Glomerular visceral epithelial cell (primary cell): Measurements from ENCODE around the gene TMEM131.

Source experiments
- DNase-seq: peaks from one replicate; pipeline ENCODE4 v3.0.0-alpha.2; 2016; ENCODE audit errors: extremely low spot score

TMEM131 gene

GRCh38 chr2:98020516-98020915 lies 24.8 kb upstream of the TMEM131 start:
- DNase-seq, result no peak

- no peak for DNase-seq
Measured at GRCh38 chr2:98016908-98017670, 21.3 kb upstream of the TMEM131 start.

GRCh38 chr2:98015671-98016070 lies 19.9 kb upstream of the TMEM131 start:
- no peak for DNase-seq

- no peak for DNase-seq
Measured at GRCh38 chr2:98014379-98014778, 18.6 kb upstream of the TMEM131 start.

GRCh38 chr2:98013407-98014042 lies 17.8 kb upstream of the TMEM131 start:
- DNase-seq, result peak; percentile 28

GRCh38 chr2:98012561-98012991 lies 16.8 kb upstream of the TMEM131 start:
- DNase-seq, result no peak

- DNase-seq, result no peak
Measured at GRCh38 chr2:98009887-98010760, 14.4 kb upstream of the TMEM131 start.

GRCh38 chr2:98008415-98008814 lies 12.7 kb upstream of the TMEM131 start:
- no peak for DNase-seq

GRCh38 chr2:98006378-98006777 lies 10.6 kb upstream of the TMEM131 start:
- no peak for DNase-seq

- DNase-seq, result no peak
Measured at GRCh38 chr2:98004613-98005012, 8.9 kb upstream of the TMEM131 start.

GRCh38 chr2:98004047-98004446 lies 8.3 kb upstream of the TMEM131 start:
- DNase-seq, result no peak

- DNase-seq, result no peak
Measured at GRCh38 chr2:97999536-97999935, 3.8 kb upstream of the TMEM131 start.

GRCh38 chr2:97998431-97999005 lies 2.8 kb upstream of the TMEM131 start:
- DNase-seq, result no peak

GRCh38 chr2:97997784-97998392 lies 2.1 kb upstream of the TMEM131 start:
- DNase-seq, result no peak

GRCh38 chr2:97996679-97997078 lies 931 bp upstream of the TMEM131 start:
- DNase-seq, result no peak

- DNase-seq, result peak; percentile 40
Measured at GRCh38 chr2:97995026-97995733, 568 bp downstream of the TMEM131 start.

GRCh38 chr2:97994476-97994875 lies 1.3 kb downstream of the TMEM131 start:
- no peak for DNase-seq

- DNase-seq, result peak; percentile 6
Measured at GRCh38 chr2:97993926-97994325, 1.8 kb downstream of the TMEM131 start.

- DNase-seq, result peak; percentile 6
Measured at GRCh38 chr2:97992836-97993825, 2.6 kb downstream of the TMEM131 start.
